Spleen (tissue), 7 donors: ENCODE measurements around the gene ELL3.
"Not testable (repeated sequence)": the region's sequence is repeated elsewhere in the genome, so short reads cannot be mapped to it uniquely, and the experiment has no call there.

Source experiments
- CTCF ChIP-seq, 11 experiments: fragments of 200-600 bp in 7 of 11; fragments of 450-650 bp in 4 of 11; sonication (generic) in 4 of 11; IDR thresholded peaks in 8 of 11; conservative IDR thresholded peaks in 3 of 11; 1 replicate in 7 of 11; 2 replicates in 4 of 11; pipeline versions ENCODE4 v1.4.0 to v1.8.0; 2016 to 2021; ENCODE audit warnings: antibody characterized with exemption in 11 of 11, inconsistent platforms in 4 of 11, mild to moderate bottlenecking in 1 of 11
- POLR2A ChIP-seq, 3 donors: fragments of 450-650 bp; IDR thresholded peaks; one replicate each; pipeline ENCODE4 v1.5.1; 2017; ENCODE audit warnings: antibody characterized with exemption in 3 of 3, mild to moderate bottlenecking in 1 of 3
- POLR2AphosphoS5 ChIP-seq, 3 donors: sonication (generic); formaldehyde crosslinking; IDR thresholded peaks; one replicate each; pipeline ENCODE4 v1.5.1; 2017; ENCODE audit warnings: antibody characterized with exemption in 3 of 3
- donor health status: DM: no; HTN: no; CAD: no; lungs with moderate emphysema.
- donor health status: DM: no; HTN: no; CAD: no.
- donor health status: DM: no; HTN: no; CAD: no.

GRCh38 chr15:43825305-43825704 lies 48.5 kb upstream of the ELL3 start:
- TF ChIP-seq POLR2A (IDR thresholded peaks at IDR 0.05); CTCF (IDR thresholded peaks at IDR 0.05 in 8 of 11, conservative IDR thresholded peaks at IDR 0.05 in 3 of 11); POLR2AphosphoS5 (IDR thresholded peaks at IDR 0.05): not testable (repeated sequence)
